HG03097 (cell line): ENCODE results near the gene B9D2.
"Not testable (repeated sequence)": the region's sequence is repeated elsewhere in the genome, so short reads cannot be mapped to it uniquely, and the experiment has no call there.

Experiments
- ATAC-seq: cut with Tn5 transposase; IDR thresholded peaks from one replicate; pipeline ENCODE4 v1.9.1; 2021; ENCODE audit not compliant: unreplicated experiment, low FRiP score

The B9D2 gene

GRCh38 chr19:41356984-41357739 is 6.8 kb downstream of the B9D2 start:
- no peak for ATAC-seq

DNA sequence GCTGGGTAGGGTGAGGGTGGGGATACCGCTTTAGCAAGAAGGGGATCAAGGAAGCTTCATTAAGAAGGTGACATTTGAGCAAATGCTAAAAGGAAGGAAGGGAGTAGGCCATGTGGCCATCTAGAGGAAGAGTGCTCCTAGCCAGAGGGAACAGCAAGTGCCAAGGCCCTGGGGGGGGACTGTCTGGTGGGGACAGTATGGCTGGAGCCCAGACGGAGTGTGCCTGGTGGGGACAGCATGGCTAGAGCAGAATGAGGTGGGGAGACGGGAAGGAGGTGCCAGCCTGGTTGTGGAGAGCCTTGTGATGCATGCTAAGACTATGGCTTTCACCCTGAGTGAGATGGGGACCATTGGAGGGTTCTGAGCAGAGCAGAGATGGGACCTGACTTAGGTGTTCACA is 8.1 kb downstream of the B9D2 start:
- no peak for ATAC-seq

GRCh38 chr19:41355035-41355434 is 8.9 kb downstream of the B9D2 start:
- no peak for ATAC-seq

DNA sequence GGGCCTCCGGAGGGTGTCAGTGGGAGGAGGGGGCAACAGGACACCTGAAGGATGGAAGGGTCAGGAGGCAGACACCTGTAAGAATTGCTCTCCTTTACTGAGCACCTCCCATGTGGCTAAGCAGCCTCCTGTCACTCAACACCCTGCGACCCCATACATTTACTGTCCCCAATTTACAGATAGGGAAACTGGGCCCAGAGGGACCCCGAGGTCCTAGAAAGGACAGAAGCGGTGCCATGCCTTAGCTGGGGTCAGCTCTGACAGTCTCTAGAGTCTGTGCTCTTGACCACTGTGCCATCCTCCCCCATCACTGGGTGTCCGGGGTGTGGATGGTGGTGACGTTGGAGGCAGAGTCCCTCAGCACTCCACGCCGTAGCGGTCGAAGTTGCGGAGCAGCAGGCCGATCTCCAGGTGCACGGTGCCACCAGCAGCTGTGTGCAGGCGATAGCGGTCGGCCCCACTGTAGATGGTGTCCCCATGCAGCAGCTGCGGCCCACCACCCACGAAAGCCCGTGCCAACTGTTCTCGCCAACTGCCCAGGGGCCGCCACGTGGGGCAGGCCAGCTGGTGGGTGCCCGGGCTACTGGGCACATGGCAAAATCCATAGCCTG is 9.5 kb downstream of the B9D2 start:
- no peak for ATAC-seq

- peak; percentile 34 for ATAC-seq
These were observed 10.2 kb downstream of the B9D2 start, which contains the start of gene TGFB1 for GRCh38 chr19:41353466-41354342. Gene TGFB1 (minus strand): TSS chr19:41353922. CDS start chr19:41353044, 878 bp downstream.

DNA sequence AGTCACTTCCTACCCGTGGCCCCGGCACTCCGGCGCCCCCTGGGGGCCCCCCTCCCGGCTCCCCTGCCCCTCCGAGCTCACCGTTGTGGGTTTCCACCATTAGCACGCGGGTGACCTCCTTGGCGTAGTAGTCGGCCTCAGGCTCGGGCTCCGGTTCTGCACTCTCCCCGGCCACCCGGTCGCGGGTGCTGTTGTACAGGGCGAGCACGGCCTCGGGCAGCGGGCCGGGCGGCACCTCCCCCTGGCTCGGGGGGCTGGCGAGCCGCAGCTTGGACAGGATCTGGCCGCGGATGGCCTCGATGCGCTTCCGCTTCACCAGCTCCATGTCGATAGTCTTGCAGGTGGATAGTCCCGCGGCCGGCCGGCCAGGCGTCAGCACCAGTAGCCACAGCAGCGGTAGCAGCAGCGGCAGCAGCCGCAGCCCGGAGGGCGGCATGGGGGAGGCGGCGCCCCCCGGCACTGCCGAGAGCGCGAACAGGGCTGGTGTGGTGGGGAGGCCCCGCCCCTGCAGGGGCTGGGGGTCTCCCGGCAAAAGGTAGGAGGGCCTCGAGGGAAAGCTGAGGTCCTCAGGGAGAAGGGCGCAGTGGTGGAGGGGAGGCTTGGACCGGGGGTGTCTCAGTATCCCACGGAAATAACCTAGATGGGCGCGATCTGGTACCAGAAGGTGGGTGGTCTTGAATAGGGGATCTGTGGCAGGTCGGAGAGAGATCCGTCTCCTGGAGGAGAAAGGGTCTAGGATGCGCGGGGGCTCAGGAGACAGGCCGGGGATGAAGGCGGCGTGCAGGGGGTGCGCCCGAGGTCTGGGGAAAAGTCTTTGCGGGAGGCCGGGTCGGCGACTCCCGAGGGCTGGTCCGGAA is 11.1 kb downstream of the B9D2 start:
- no peak for ATAC-seq

GRCh38 chr19:41352279-41352608 is 11.7 kb downstream of the B9D2 start:
- ATAC-seq, result no peak

GRCh38 chr19:41351339-41352245 is 12.4 kb downstream of the B9D2 start:
- ATAC-seq, result peak; percentile 23

GRCh38 chr19:41350735-41351338 is 13.1 kb downstream of the B9D2 start:
- ATAC-seq, result no peak

DNA sequence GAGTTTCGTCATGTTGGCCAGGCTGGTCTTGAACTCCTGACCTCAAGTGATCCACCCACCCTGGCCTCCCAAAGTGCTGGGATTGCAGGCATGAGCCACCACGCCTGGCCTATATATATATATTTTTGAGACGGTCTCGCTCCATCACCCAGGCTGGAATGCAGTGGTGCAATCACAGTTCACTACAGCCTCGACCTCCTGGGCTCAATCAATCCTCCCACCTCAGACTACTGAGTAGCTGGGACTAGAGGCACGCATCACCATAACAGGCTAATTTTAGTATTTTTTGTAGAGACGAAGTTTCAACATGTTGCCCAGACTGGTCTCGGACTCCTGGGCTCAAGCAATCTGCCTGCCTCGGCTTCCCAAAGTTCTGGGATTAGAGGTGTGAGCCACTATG is 17.0 kb downstream of the B9D2 start:
- not testable (repeated sequence) for ATAC-seq

GRCh38 chr19:41344162-41344561 is 19.8 kb downstream of the B9D2 start:
- no peak for ATAC-seq

- ATAC-seq, result no peak
These were observed 22.1 kb downstream of the B9D2 start for GRCh38 chr19:41341669-41342490.

GRCh38 chr19:41339936-41340335 is 24.0 kb downstream of the B9D2 start:
- ATAC-seq, result no peak

DNA sequence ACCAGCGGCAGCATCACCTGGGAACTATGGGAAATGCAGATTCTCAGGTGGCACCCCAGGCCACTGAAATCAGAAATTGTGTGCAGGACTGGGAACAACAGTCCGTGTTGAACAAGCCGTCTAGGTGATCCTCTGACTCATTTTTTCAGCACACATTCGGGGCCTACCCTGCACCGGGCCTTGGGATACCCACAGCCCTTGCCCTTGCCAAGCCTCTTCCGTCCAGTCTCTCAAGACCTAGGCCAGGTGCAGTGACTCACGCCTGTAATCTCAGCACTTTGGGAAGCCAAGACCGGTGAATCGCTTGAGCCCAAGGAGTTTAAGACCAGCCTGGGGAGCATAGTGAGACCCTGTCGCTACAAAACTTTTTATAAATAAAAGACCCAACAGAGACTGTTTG is 28.5 kb downstream of the B9D2 start:
- no peak for ATAC-seq

DNA sequence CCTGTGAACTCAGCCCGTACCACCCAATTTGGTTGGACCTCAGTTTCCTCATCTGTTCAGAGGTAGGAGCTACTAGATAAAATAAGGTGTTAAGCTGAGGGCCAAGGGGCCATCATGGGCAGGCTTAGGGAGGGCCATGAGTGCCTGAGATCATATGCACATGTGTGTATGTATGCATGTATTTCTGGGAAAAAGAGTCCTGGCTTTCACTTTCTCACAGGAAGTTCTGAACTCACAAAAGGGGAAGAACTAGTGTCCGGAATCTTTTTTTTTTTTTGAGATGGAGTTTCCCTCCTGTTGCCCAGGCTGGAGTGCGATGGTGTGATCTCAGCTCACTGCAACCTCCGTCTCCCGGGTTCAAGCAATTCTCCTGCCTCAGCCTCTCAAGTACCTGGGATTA is 29.2 kb downstream of the B9D2 start:
- no peak for ATAC-seq

DNA sequence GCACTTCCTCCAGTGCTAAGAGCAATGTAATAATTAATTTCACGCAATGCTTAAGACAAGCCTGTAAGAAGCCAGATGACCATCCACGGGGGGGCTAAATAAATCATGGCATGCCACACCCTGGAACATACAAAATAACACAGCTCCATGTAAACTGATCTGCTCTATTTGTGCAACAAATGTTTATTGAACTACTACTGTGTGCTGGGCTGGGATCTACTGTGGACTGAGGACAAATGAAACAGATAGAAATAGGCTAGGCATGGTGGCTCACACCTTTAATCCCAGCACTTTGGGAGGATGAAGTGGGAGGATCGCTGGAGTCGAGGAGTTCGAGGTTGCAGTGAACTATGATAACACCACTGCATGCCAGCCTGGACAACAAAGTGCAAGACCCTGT is 31.5 kb downstream of the B9D2 start:
- no peak for ATAC-seq

GRCh38 chr19:41332000-41332399 is 31.9 kb downstream of the B9D2 start:
- ATAC-seq, result no peak

- no peak for ATAC-seq
These were observed 32.8 kb downstream of the B9D2 start for GRCh38 chr19:41330946-41331678.
